Measurements from ENCODE around the gene C20orf204.

Gene C20orf204

DNA sequence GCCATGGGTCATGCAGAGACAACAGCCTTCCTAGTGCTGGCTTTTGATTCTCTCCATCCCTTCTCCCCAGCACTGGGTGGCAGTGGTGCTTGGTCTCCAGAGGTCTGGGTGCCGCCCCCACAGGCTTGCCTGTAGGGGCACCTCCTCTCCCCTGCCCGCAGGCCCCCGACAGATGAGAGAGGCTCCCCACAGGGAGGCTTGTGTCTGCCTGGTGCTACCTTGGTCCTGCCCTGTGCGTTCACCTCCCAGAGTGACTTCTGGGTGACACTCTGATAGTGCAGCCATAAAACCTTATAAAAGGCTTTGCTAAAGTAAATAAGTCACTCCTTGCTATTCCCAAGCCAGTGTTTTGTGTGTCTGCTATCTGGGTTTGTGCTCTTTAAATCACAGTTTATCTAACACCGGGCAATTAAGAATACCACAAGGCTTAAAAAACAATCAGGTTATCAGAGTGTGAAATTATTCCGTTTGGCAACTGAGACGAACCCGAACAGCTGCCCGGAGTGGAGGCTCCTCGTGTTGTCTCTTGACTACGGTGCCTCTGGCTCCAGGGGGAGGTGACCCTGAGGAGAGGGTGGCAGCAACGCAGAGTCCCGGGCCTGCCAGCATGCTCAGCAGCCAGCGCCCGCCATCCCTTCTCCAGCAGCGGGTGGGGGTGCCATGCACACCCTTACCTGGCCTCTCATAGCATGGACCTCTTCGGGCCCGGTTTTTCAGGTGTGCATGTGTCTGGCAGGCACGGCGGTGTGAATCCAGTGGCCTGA is 5.4 kb upstream of the C20orf204 start:
- no peak overlapping the region for H3K4me3 ChIP-seq (ENCODE audit: low read depth, low read length)
- TF ChIP-seq, protein P1, sequence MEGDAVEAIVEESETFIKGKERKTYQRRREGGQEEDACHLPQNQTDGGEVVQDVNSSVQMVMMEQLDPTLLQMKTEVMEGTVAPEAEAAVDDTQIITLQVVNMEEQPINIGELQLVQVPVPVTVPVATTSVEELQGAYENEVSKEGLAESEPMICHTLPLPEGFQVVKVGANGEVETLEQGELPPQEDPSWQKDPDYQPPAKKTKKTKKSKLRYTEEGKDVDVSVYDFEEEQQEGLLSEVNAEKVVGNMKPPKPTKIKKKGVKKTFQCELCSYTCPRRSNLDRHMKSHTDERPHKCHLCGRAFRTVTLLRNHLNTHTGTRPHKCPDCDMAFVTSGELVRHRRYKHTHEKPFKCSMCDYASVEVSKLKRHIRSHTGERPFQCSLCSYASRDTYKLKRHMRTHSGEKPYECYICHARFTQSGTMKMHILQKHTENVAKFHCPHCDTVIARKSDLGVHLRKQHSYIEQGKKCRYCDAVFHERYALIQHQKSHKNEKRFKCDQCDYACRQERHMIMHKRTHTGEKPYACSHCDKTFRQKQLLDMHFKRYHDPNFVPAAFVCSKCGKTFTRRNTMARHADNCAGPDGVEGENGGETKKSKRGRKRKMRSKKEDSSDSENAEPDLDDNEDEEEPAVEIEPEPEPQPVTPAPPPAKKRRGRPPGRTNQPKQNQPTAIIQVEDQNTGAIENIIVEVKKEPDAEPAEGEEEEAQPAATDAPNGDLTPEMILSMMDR (IDR thresholded peaks at IDR 0.05; ENCODE audit: low read depth, low read length): no peak

DNA sequence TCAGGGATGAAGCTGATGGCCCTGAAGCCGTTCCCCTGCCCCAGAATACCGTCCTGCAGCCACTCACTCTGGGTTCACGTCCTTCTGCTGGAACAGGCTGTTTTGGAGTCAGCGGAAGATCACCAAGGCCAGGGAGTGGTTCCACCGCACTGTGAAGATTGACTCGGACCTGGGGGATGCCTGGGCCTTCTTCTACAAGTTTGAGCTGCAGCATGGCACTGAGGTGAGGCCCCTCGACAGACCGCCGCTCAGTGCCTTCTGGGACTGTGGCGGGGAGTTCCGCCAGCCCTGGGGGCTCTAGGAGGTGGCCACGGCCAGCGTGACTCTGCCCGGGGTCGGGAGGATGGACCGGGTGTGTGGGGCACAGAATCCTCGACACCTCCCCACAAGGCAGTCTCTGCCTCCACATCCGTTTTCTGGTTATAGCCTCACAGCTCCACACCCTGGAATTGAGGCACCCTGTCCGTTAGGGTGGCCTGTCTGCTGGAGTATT is 4.1 kb upstream of the C20orf204 start:
- TF ChIP-seq, protein P1 (IDR thresholded peaks at IDR 0.05; ENCODE audit: low read depth, low read length): no peak
- no peak overlapping the region for H3K4me3 ChIP-seq (ENCODE audit: low read depth, low read length)

DNA sequence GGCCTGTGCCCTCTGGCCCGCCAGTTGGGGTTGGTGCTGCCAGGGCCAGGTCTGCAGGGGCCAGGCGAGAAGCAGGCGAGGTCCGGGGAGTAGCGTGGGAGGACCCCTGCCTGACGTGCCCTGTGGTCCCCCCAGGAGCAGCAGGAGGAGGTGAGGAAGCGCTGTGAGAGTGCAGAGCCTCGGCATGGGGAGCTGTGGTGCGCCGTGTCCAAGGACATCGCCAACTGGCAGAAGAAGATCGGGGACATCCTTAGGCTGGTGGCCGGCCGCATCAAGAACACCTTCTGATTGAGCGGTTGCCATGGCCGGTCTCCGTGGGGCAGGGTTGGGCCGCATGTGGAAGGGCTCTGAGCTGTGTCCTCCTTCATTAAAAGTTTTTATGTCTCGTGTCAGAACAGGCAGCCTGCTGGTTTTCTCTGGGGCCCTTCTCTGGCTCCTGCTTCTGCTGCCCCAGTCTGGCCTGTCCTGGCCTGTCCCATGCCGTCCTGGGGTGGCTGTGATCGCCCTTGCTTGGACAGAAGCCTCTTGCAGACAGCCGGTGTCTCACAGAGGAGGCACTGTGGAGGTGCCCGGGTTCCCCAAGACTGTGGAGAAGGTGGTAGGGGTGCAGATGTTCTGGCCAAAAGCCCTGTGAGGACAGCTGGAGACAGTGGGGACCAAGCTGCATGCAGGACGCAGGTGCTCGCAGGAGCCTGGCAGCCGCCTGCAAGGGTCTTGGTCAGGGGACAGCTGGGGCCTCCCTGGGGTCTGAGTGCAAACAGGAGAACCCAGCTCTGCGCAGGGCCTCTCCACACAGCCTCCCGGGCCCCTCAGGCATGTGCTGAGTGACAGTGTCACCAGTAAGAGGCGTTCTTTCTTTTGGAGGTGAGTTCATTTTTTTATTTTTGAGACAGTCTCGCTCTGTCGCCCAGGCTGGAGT is 3.0 kb upstream of the C20orf204 start:
- TF ChIP-seq, protein P1 (IDR thresholded peaks at IDR 0.05; ENCODE audit: low read depth, low read length): no peak
- no peak overlapping the region for H3K4me3 ChIP-seq (ENCODE audit: low read depth, low read length)

DNA sequence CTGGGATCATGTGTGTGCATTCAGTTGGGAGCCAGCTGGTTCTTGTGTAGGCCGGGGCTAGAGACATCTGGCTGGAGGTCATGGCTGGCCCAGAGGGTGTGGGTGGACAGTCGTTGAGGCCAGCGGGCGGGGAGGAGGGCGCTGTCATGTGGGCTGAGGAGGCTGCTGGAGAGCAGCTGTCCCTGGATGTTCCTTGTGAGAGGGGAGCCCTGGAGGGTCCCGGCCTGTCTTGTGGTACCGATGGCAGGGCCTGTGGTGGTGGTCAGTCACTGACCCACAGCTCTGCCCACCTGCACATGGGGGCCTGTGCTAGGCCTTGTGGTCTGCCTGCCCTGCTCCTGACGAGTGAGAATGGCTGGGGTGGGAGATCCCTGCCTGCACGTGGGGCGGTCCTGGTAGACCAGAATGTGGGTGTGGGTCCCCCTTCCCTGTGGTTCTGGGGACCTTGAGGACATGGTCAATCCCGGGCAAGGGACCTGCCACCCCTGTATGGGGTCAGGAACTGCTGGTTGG is 1.9 kb upstream of the C20orf204 start:
- H3K4me3 ChIP-seq (ENCODE audit: low read depth, low read length): no peak overlapping the region
- TF ChIP-seq, protein P1 (IDR thresholded peaks at IDR 0.05; ENCODE audit: low read depth, low read length): no peak

DNA sequence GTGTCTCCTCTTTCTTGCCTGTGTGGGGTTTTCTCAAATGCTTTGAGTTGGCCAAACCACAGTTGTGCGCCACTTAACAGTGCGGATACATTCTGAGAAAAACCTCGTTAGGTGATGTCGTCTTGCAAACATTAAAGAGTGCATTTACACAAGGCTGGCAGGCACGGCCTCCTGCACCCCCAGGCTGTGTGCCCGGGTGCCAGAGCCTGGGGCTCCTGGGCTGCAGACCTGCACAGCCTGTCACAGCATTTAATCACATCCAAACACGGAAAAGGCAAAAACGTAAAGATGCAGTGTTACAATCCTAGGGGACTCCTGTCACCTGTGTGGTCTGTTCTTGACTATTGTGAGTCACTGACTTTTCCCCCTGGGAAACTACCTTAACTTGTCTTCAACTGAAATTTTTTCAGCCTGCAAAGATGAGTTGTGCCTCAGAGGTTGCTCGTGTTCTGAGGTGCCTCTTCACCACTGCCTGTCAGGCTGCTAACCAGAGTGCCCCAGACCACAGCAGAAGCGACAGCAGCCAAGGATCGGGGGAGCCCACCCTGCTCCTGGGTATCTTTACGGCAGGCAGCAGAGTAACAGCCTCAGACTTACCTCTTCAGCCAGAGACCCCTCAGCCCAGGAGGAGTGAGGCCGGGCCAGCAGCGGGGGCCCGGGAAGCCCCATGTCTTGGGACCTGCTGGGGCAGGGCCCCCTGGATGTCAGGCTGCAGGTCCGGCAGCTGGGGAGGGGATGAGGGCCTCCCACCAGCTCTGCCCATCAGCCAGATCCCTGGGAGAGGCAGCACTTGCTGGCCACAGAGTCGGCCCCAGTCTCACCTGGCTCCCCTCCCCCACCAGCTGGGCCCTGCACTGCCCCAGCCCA is 683 bp upstream of the C20orf204 start:
- TF ChIP-seq, protein P1 (IDR thresholded peaks at IDR 0.05; ENCODE audit: low read depth, low read length): no peak
- no peak overlapping the region for H3K4me3 ChIP-seq (ENCODE audit: low read depth, low read length)

DNA sequence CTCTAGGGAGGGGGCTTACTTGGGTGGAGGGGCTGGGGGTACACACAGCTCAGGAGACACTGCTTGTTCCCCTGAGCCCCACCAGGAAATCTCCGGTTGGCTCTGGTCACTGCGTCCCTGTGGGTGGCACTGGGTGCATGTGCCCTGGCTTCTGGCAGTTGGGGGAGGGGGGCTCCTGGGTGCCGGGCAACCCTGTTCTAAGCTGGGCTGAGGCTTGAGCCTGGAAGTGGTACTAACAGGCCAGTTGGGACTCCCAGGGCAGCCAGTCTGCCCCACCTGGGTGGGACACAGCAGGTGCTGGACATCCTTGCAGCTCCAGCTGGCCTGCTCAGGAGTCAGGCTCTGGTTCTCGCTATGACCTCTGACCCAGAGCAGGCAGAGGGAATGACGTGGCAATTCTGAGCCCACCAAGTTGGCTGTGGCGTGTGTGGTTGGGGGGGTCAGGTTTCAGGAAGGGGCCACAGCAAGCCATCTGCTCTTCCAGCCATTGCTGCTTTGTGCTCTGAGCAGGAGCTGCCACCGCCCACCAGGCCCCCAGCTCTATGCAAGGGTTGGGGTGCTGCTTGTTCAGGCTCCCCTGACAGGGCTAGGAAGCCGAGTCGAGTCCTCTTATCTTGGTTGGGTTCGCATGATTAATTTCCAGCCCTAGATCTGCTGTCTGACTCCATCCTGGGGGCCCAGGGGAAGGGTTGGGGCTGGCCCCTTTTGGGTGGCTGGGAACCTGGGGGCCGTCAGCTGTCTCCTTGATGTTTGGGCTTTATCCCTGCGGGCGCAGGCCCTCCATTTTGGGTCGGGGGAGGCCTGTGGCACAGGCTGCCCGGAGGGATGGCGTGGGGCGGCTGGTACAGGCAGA is 590 bp downstream of the C20orf204 start:
- no peak overlapping the region for H3K4me3 ChIP-seq (ENCODE audit: low read depth, low read length)
- TF ChIP-seq, protein P1 (IDR thresholded peaks at IDR 0.05; ENCODE audit: low read depth, low read length): no peak

Measured in WI38 (cell line).